Dermis blood vessel endothelial cell (primary cell): ENCODE results near the gene THEMIS2. TPM values are rescaled to one million over a fixed set of nuclear protein-coding genes. Genes with fewer than 3 reads are reported as not detected.

ENCODE experiments used
- DNase-seq: peaks from one replicate; pipeline ENCODE4 v3.0.0; 2010
- total RNA-seq: library from RNA; depleted of rRNA; stranded (reverse); fragments of >200 nt; gene quantifications from 2 replicates; pipeline ENCODE4 v1.2.3, GENCODE V29; 2014

The THEMIS2 gene
- total RNA-seq, 1 donor from 2014 or later, result 27.9 TPM

GRCh38 chr1:27886744-27887143 lies 14.4 kb downstream of the THEMIS2 start:
- DNase-seq, result no peak

- no peak for DNase-seq
These were observed 15.1 kb downstream of the THEMIS2 start for GRCh38 chr1:27887215-27888021.

GRCh38 chr1:27889506-27889905 lies 17.2 kb downstream of the THEMIS2 start:
- DNase-seq, result no peak

- DNase-seq, result no peak
These were observed 19.0 kb downstream of the THEMIS2 start for GRCh38 chr1:27891196-27891889.

GRCh38 chr1:27894521-27894920 lies 22.2 kb downstream of the THEMIS2 start:
- no peak for DNase-seq

- no peak for DNase-seq
These were observed 34.4 kb downstream of the THEMIS2 start for GRCh38 chr1:27906759-27907158.

GRCh38 chr1:27912429-27912828 lies 40.1 kb downstream of the THEMIS2 start:
- no peak for DNase-seq

- no peak for DNase-seq
These were observed 42.8 kb downstream of the THEMIS2 start for GRCh38 chr1:27915082-27915575.

GRCh38 chr1:27922272-27922671 lies 49.9 kb downstream of the THEMIS2 start:
- no peak for DNase-seq

GRCh38 chr1:27928216-27928954 lies 56.0 kb downstream of the THEMIS2 start:
- no peak for DNase-seq

- DNase-seq, result no peak
These were observed 58.8 kb downstream of the THEMIS2 start for GRCh38 chr1:27931184-27931583.

- DNase-seq, result no peak
These were observed 59.4 kb downstream of the THEMIS2 start for GRCh38 chr1:27931759-27932158.

GRCh38 chr1:27934818-27935549 lies 62.6 kb downstream of the THEMIS2 start, which contains the start of gene SMPDL3B:
Gene SMPDL3B, plus strand, starts transcription at chr1:27935000. Its CDS starts 184 bp downstream, at chr1:27935184.
- peak; percentile 54 for DNase-seq

- DNase-seq, result no peak
These were observed 63.4 kb downstream of the THEMIS2 start for GRCh38 chr1:27935721-27936120.

Other genes starting within 250 kb of the THEMIS2 start
- gene FGR, start 237.4 kb upstream of the THEMIS2 start, total RNA-seq, result 0.74 and 1.2 TPM in 2 replicates
- 21.9 and 57.7 TPM in 2 replicates for gene IFI6, start 200.4 kb upstream of the THEMIS2 start, total RNA-seq
- gene FAM76A, start 146.6 kb upstream of the THEMIS2 start, total RNA-seq, result 9.9 and 13.8 TPM in 2 replicates
- 95.2 and 115 TPM in 2 replicates for gene STX12, start 99.3 kb upstream of the THEMIS2 start, total RNA-seq
- gene PPP1R8, start 41.8 kb upstream of the THEMIS2 start, total RNA-seq, result 51.2 and 65.1 TPM in 2 replicates
- 33.2 and 50.1 TPM in 2 replicates for gene RPA2, start 42.0 kb downstream of the THEMIS2 start, total RNA-seq
- 0.68 and 1.6 TPM in 2 replicates for gene SMPDL3B, start 62.5 kb downstream of the THEMIS2 start, total RNA-seq
- 8.2 and 9.0 TPM in 2 replicates for gene XKR8, start 87.4 kb downstream of the THEMIS2 start, total RNA-seq
- 14.0 and 18.8 TPM in 2 replicates for gene EYA3, start 216.1 kb downstream of the THEMIS2 start, total RNA-seq